Pancreas (tissue), 10 donors: ENCODE data around the gene CHMP4A. TPM values are rescaled to one million over a fixed set of nuclear protein-coding genes. Genes with fewer than 3 reads are reported as not detected.
"Not testable (repeated sequence)": the region's sequence is repeated elsewhere in the genome, so short reads cannot be mapped to it uniquely, and the experiment has no call there.

ENCODE experiments used
- ATAC-seq, 4 donors: fragments of 200-7000 bp; cut with Tn5 transposase; one replicate each; pipeline versions ENCODE4 v1.8.0 to v1.9.1; 2020; ENCODE audit warnings: mild to moderate bottlenecking in 4 of 4, moderate library complexity in 4 of 4
- DNase-seq, 6 donors: peaks; one replicate each; pipeline ENCODE4 v3.0.0-alpha.2; 2020
- FAIRE-seq: peaks from 2 replicates; lab custom pipeline; 2012; peaks lifted over from hg19 to GRCh38; lab: Jason Lieb, UNC
- H3K27ac ChIP-seq, 4 donors: fragments of 200-600 bp; sonication (generic); 1 replicate in 3 of 4; 2 replicates in 1 of 4; pipeline versions ENCODE4 v1.5.0 to v1.8.0; 2020
- H3K27me3 ChIP-seq, 4 donors: fragments of 200-600 bp; one replicate each; pipeline ENCODE4 v1.8.0; 2021
- H3K36me3 ChIP-seq, 3 donors: fragments of 200-600 bp; sonication (generic) in 1 of 3; one replicate each; pipeline versions ENCODE4 v1.5.0 to v1.8.0; 2020 to 2021
- H3K4me1 ChIP-seq, 3 donors: fragments of 200-600 bp; one replicate each; pipeline ENCODE4 v1.8.0; 2021
- H3K4me3 ChIP-seq, 4 donors: fragments of 200-600 bp; sonication (generic) in 2 of 4; one replicate each; pipeline versions ENCODE4 v1.5.0 to v1.8.0; 2020 to 2021
- H3K9me3 ChIP-seq, 4 donors: fragments of 200-600 bp; one replicate each; pipeline ENCODE4 v1.8.0; 2021
- WGBS, 2 donors: extraction: QIAGEN DNeasy Blood & Tissue Kit; methylation state at CpG; one replicate each; pipeline ENCODE4 v1.1.7; 2013; 5-methylcytosine and 5-hydroxymethylcytosine counted together
- intact Hi-C, 3 donors: fragments of 100-400 bp; cut with DNase I; formaldehyde crosslinking; loops; one replicate each; pipeline versions ENCODE4 v1.11.1 to v1.14.2; 2022
- polyA plus RNA-seq, 2 donors: library from polyadenylated mRNA; stranded (reverse); fragments of 200-250 nt; gene quantifications; one replicate each; pipeline ENCODE4 v1.2.3, GENCODE V29; 2013
- total RNA-seq, 6 donors: library from RNA; stranded (reverse); fragmentation: NEBNext Ultra II Directional in 4 of 6; extraction: Animal tissue kit (Norgen Biotek cat#: 25700) in 4 of 6; gene quantifications; one replicate each; pipeline versions ENCODE4 v1.2.1 to v1.2.4, GENCODE V29; 2021 to 2023
- TF ChIP-seq, protein P1 (sequence below), 4 donors: fragments of 200-600 bp; sonication (generic) in 3 of 4; IDR thresholded peaks; one replicate each; pipeline versions ENCODE4 v1.5.0 to v1.8.0; 2021; ENCODE audit warnings: antibody characterized with exemption in 4 of 4
- donor health status: healthy with polysubstance abuse.
- donor health status: DM: no; HTN: no; CAD: no; lungs with moderate emphysema.
- donor health status: DM: no; HTN: no; CAD: no.
- donor health status: control.
- donor health status: control.
- donor health status: Bipolar disorder and iron deficiency.
- donor health status: DM: yes; HTN: yes; CAD: no.
- donor health status: DM: no; HTN: no; CAD: no.
- donor health status: DM: no; HTN: no; CAD: no.
- donor health status: DM: yes; HTN: yes; CAD: no.

Gene CHMP4A
- total and polyA plus RNA-seq, 8 donors = 16.3 to 79.9 (median 23.5) TPM

- ATAC-seq (no peak), FAIRE-seq (no peak), DNase-seq (peak in 1 of 6 donors; percentile 39)
- TF ChIP-seq, protein P1, sequence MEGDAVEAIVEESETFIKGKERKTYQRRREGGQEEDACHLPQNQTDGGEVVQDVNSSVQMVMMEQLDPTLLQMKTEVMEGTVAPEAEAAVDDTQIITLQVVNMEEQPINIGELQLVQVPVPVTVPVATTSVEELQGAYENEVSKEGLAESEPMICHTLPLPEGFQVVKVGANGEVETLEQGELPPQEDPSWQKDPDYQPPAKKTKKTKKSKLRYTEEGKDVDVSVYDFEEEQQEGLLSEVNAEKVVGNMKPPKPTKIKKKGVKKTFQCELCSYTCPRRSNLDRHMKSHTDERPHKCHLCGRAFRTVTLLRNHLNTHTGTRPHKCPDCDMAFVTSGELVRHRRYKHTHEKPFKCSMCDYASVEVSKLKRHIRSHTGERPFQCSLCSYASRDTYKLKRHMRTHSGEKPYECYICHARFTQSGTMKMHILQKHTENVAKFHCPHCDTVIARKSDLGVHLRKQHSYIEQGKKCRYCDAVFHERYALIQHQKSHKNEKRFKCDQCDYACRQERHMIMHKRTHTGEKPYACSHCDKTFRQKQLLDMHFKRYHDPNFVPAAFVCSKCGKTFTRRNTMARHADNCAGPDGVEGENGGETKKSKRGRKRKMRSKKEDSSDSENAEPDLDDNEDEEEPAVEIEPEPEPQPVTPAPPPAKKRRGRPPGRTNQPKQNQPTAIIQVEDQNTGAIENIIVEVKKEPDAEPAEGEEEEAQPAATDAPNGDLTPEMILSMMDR (IDR thresholded peaks at IDR 0.05) = no peak
- WGBS, 2 donors = 64 to 75% methylated on average over 13 of the region's 13 CpGs
- Histone ChIP-seq H3K36me3 (no peaks in the 10 kb centered on the region), H3K27ac (no peak overlapping the region), H3K4me3 (no peak overlapping the region), H3K9me3 (no peaks in the 10 kb centered on the region), H3K27me3 (no peaks in the 10 kb centered on the region), H3K4me1 (no peaks in the 10 kb centered on the region)
- intact Hi-C loops = loop anchor here in 2 of 3 donors (5.0 kb wide), 2 partner anchors 33 to 48 kb away; partner anchors contain the start of genes DHRS1 (in 1 of the 2) and NOP9 (in 1 of the 2)
Measured at GRCh38 chr14:24249230-24250021, 36.1 kb upstream of the CHMP4A start.

DNA sequence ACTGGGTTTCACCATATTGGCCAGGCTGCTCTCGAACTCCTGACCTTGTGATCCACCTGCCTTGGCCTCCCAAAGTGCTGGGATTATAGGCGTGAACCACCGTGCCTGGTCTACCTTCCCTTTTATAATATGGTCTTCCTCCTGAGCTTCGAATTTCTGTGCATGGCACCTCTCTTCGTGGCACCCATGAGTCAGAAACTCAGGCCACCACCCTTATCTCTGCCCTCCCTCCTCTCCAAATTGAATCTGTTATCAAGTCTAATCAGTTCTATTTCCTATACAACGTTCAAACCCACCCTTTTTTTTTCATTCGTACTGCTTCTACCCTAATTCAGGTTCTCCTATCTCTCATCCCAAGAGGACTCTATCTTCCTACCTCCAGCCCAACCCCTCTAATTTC, 34.1 kb upstream of the CHMP4A start:
- H3K27ac ChIP-seq = no peak overlapping the region
- FAIRE-seq (no peak), ATAC-seq (no peak), DNase-seq (no peak)
- WGBS, 2 donors = 56 to 65% methylated on average over 7 of the region's 7 CpGs
- intact Hi-C loops = loop anchor here in 2 of 3 donors (5.0 kb wide), 2 partner anchors 35 to 50 kb away; partner anchors contain the start of genes DHRS1 (in 1 of the 2) and NOP9 (in 1 of the 2)
- no peak overlapping the region for H3K4me3 ChIP-seq
- H3K27me3 ChIP-seq = no peaks in the 10 kb centered on the region
- no peaks in the 10 kb centered on the region for H3K4me1 ChIP-seq
- TF ChIP-seq, protein P1 (IDR thresholded peaks at IDR 0.05) = no peak
- no peaks in the 10 kb centered on the region for H3K9me3 ChIP-seq
- no peaks in the 10 kb centered on the region for H3K36me3 ChIP-seq

DNA sequence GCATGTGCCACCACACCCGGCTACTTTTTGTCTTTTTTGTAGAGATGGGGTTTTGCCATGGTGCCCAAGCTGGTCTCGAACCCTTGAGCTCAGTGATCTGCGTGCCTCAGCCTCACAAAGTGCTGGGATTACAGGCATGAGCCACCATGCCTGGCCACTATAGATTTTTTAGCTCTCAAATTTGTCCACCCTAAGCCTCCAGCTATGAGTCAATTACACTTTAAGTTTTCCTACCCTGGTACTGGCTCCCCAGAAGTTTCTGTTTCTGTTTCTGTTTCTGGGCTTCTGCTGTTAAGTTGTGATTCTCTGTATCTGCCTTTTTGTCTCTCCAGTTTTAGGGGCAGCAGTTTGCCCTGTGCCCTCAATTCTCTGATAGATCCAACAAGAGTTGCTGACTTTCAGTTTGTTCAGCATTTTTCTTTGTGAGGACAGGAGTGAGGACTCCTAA, 33.5 kb upstream of the CHMP4A start:
- WGBS, 2 donors = 74 to 89% methylated on average over 3 of the region's 3 CpGs
- TF ChIP-seq, protein P1 (IDR thresholded peaks at IDR 0.05) = no peak
- no peaks in the 10 kb centered on the region for H3K36me3 ChIP-seq
- ATAC-seq (no peak), DNase-seq (peak in 1 of 6 donors; percentile 7), FAIRE-seq (no peak)
- H3K4me3 ChIP-seq = no peak overlapping the region
- no peak overlapping the region for H3K27ac ChIP-seq
- no peaks in the 10 kb centered on the region for H3K27me3 ChIP-seq
- intact Hi-C loops = loop anchor here in 2 of 3 donors (5.0 kb wide), 2 partner anchors 36 to 51 kb away; partner anchors contain the start of genes DHRS1 (in 1 of the 2) and NOP9 (in 1 of the 2)
- H3K4me1 ChIP-seq = no peaks in the 10 kb centered on the region
- no peaks in the 10 kb centered on the region for H3K9me3 ChIP-seq

DNA sequence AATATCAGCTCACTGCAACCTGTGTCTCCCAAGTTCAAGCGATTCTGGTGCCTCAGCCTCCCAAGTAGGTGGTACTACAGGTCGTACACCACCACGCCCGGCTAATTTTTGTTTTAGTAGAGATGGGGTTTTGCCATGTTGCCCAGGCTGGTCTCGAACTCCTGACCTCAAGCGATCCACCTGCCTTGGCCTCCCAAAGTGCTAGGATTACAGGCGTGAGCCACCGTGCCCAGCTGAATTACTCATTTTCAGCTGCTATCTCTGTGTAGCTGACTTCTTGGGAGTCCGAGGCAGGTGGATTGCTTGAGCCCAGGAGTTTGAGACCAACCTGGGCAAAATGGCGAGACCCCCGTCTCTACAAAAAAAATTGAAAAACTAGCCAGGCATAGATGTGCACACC, 32.1 kb upstream of the CHMP4A start:
- intact Hi-C loops = loop anchor here in 2 of 3 donors (5.0 kb wide), 2 partner anchors 37 to 52 kb away; partner anchors contain the start of genes DHRS1 (in 1 of the 2) and NOP9 (in 1 of the 2)
- not testable (repeated sequence) for H3K36me3 ChIP-seq, H3K4me3 ChIP-seq, H3K27me3 ChIP-seq, H3K27ac ChIP-seq, ATAC-seq, H3K9me3 ChIP-seq, FAIRE-seq
- peaks cover 8 to 14% (median 9%) of the 10 kb centered on the region in 3 donors for H3K4me1 ChIP-seq
- peak in 1 of 6 donors; percentile 14 for DNase-seq
- 80 to 89% methylated on average over 11 of the region's 11 CpGs for WGBS, 2 donors

DNA sequence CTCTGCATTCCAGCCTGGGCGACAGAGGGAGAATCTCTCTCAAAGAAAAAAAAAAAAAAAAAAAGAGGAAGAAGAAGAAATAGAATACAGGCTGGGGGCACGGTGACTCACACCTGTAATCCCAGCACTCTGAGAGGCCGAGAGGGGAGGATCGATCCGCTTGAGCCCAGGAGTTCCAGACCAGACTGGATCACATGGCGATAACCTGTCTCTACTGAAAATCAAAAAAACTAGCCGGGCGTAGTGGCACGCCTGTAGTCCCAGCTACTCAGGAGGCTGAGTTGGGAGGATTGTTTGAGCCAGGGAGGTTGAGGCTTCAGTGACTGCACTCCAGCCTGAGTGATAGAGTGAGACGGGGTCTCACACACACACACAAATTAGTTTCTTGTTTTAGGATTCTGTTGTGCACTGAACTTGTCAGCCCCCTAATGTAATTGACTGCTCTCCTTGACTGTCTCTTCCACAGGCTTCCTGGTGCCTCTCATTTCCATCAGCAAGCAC, 30.1 kb upstream of the CHMP4A start:
- H3K36me3 ChIP-seq = peaks cover 0 to 17% (median 16%) of the 10 kb centered on the region in 3 donors
- peak overlapping the region; percentile 98 to 100 (median 100) for H3K27ac ChIP-seq
- FAIRE-seq (no peak), DNase-seq (peak in 1 of 6 donors; percentile 39), ATAC-seq (peak in 3 of 4 donors; percentile 1 to 10 (median 4))
- TF ChIP-seq, protein P1 (IDR thresholded peaks at IDR 0.05) = no peak
- no peaks in the 10 kb centered on the region for H3K9me3 ChIP-seq
- 41 to 42% methylated on average over 10 of the region's 10 CpGs for WGBS, 2 donors
- no peaks in the 10 kb centered on the region for H3K27me3 ChIP-seq
- H3K4me1 ChIP-seq = peaks cover 14 to 27% (median 23%) of the 10 kb centered on the region in 3 donors
- H3K4me3 ChIP-seq = peak overlapping the region; percentile 42 to 79 (median 60)
- intact Hi-C loops = no loop called here
